Esophagus squamous epithelium (tissue), 5 donors: ENCODE measurements around the gene TLNRD1. TPM values are rescaled to one million over a fixed set of nuclear protein-coding genes. Genes with fewer than 3 reads are reported as not detected.

Source experiments
- DNase-seq: peaks from one replicate; lab custom pipeline; 2025; lab: John Stamatoyannopoulos, UW
- H3K27ac ChIP-seq, 4 donors: fragments of 200-600 bp; sonication (generic); one replicate each; pipeline ENCODE4 v1.5.1; 2016 to 2019; ENCODE audit warnings: mild to moderate bottlenecking in 1 of 4
- H3K27me3 ChIP-seq, 4 donors: fragments of 200-600 bp; sonication (generic); 1 replicate in 3 of 4; 2 replicates in 1 of 4; pipeline versions ENCODE4 v1.5.1 to v1.6.0; 2017 to 2021; ENCODE audit warnings: antibody characterized with exemption in 1 of 4
- H3K36me3 ChIP-seq, 3 donors: fragments of 200-600 bp; sonication (generic); one replicate each; pipeline ENCODE4 v1.5.1; 2016 to 2019
- H3K4me1 ChIP-seq, 3 donors: fragments of 200-600 bp; sonication (generic); one replicate each; pipeline ENCODE4 v1.5.1; 2017 to 2019
- H3K4me3 ChIP-seq, 4 donors: fragments of 200-600 bp; sonication (generic); 1 replicate in 3 of 4; 2 replicates in 1 of 4; pipeline ENCODE4 v1.5.1; 2016 to 2019; ENCODE audit warnings: mild to moderate bottlenecking in 2 of 4, moderate library complexity in 1 of 4
- H3K9me3 ChIP-seq, 3 donors: fragments of 200-600 bp; sonication (generic); one replicate each; pipeline ENCODE4 v1.5.1; 2016 to 2019
- CTCF ChIP-seq, 6 experiments: fragments of 450-650 bp in 4 of 6; fragments of 200-600 bp in 2 of 6; sonication (generic) in 2 of 6; IDR thresholded peaks; one replicate each; pipeline ENCODE4 v1.5.1; 2016 to 2019; ENCODE audit warnings: antibody characterized with exemption in 6 of 6, mild to moderate bottlenecking in 4 of 6, moderate library complexity in 4 of 6
- POLR2A ChIP-seq, 4 donors: fragments of 450-650 bp; IDR thresholded peaks; one replicate each; pipeline ENCODE4 v1.6.1; 2017; ENCODE audit warnings: antibody characterized with exemption in 4 of 4, mild to moderate bottlenecking in 4 of 4, moderate library complexity in 3 of 4
- WGBS, 2 donors: methylation state at CpG; one replicate each; pipeline ENCODE4 v1.1.5; 2018; 5-methylcytosine and 5-hydroxymethylcytosine counted together
- intact Hi-C: fragments of 100-400 bp; cut with DNase I; formaldehyde crosslinking; loops from one replicate; pipeline ENCODE4 v1.15.0; 2022
- total RNA-seq, 4 donors: library from RNA; depleted of rRNA; stranded (reverse); fragments of >200 nt; gene quantifications; one replicate each; pipeline ENCODE4 v1.1.0, GENCODE V29; 2016
- donor health status: DM: yes; HTN: yes; CAD: no.

TLNRD1 gene
- total RNA-seq, 4 donors from 2014 or later, result 17.2 to 57.8 (median 22.6) TPM

- no peaks in the 10 kb centered on the region for H3K27me3 ChIP-seq
- WGBS, 2 donors, result 80 to 86% methylated on average over 6 to 8 of the region's 14 CpGs
- peak overlapping the region in 3 of 4 donors; percentile 9 to 56 (median 51) for H3K27ac ChIP-seq
- no peaks in the 10 kb centered on the region for H3K36me3 ChIP-seq
- no peak overlapping the region for H3K4me3 ChIP-seq
- H3K9me3 ChIP-seq, result no peaks in the 10 kb centered on the region
- TF ChIP-seq CTCF (IDR thresholded peaks at IDR 0.05) (no peak), POLR2A (IDR thresholded peaks at IDR 0.05) (no peak)
- H3K4me1 ChIP-seq, result peaks cover 5 to 31% (median 16%) of the 10 kb centered on the region in 3 donors
- DNase-seq, result no peak
- intact Hi-C loops, result no loop called here
Observed at GRCh38 chr15:81037952-81038743, 37.4 kb downstream of the TLNRD1 start.

GRCh38 chr15:81038975-81039607, 38.4 kb downstream of the TLNRD1 start:
- TF ChIP-seq CTCF (IDR thresholded peaks at IDR 0.05) (peak in 1 of 6 experiments; percentile 24), POLR2A (IDR thresholded peaks at IDR 0.05) (no peak)
- Histone ChIP-seq H3K4me3 (no peak overlapping the region), H3K4me1 (peaks cover 5 to 21% (median 14%) of the 10 kb centered on the region in 3 donors), H3K9me3 (no peaks in the 10 kb centered on the region), H3K27me3 (no peaks in the 10 kb centered on the region), H3K36me3 (no peaks in the 10 kb centered on the region), H3K27ac (peak overlapping the region; percentile 9 to 56 (median 48))
- intact Hi-C loops, result no loop called here
- no peak for DNase-seq
- 12 to 13% methylated on average over 3 to 4 of the region's 4 CpGs for WGBS, 2 donors

GRCh38 chr15:81040757-81041156, 40.0 kb downstream of the TLNRD1 start:
- Histone ChIP-seq H3K27ac (no peak overlapping the region), H3K27me3 (no peaks in the 10 kb centered on the region), H3K4me1 (peaks cover 5 to 21% (median 14%) of the 10 kb centered on the region in 3 donors), H3K9me3 (no peaks in the 10 kb centered on the region), H3K4me3 (no peak overlapping the region), H3K36me3 (no peaks in the 10 kb centered on the region)
- no peak for DNase-seq
- WGBS, 2 donors, result 81 to 95% methylated on average over 6 of the region's 6 CpGs
- TF ChIP-seq CTCF (IDR thresholded peaks at IDR 0.05) (no peak), POLR2A (IDR thresholded peaks at IDR 0.05) (no peak)
- intact Hi-C loops, result no loop called here

GRCh38 chr15:81043281-81043934, 42.7 kb downstream of the TLNRD1 start:
- no peaks in the 10 kb centered on the region for H3K27me3 ChIP-seq
- TF ChIP-seq CTCF (IDR thresholded peaks at IDR 0.05) (no peak), POLR2A (IDR thresholded peaks at IDR 0.05) (no peak)
- H3K4me1 ChIP-seq, result peaks cover 2 to 13% (median 10%) of the 10 kb centered on the region in 3 donors
- no peaks in the 10 kb centered on the region for H3K9me3 ChIP-seq
- H3K4me3 ChIP-seq, result no peak overlapping the region
- WGBS, 2 donors, result 79 to 98% methylated on average over 2 of the region's 2 CpGs
- no peaks in the 10 kb centered on the region for H3K36me3 ChIP-seq
- H3K27ac ChIP-seq, result no peak overlapping the region
- intact Hi-C loops, result no loop called here
- no peak for DNase-seq
